Measurements from ENCODE around the gene FKBP1A. TPM values are rescaled to one million over a fixed set of nuclear protein-coding genes. Genes with fewer than 3 reads are reported as not detected.

Gene FKBP1A
- total and polyA plus RNA-seq, 12 donors = 110 to 311 (median 140) TPM

GRCh38 chr20:1326031-1326930 lies 66.6 kb downstream of the FKBP1A start:
- peak in 6 of 8 donors; percentile 0 to 10 (median 3) for ATAC-seq
- H3K4me3 ChIP-seq = peak overlapping the region; percentile 54 to 93 (median 84)
- H3K27ac ChIP-seq = peak overlapping the region; percentile 89 to 100 (median 99)
- H3K9me3 ChIP-seq = no peaks in the 10 kb centered on the region
- TF ChIP-seq, protein P1, sequence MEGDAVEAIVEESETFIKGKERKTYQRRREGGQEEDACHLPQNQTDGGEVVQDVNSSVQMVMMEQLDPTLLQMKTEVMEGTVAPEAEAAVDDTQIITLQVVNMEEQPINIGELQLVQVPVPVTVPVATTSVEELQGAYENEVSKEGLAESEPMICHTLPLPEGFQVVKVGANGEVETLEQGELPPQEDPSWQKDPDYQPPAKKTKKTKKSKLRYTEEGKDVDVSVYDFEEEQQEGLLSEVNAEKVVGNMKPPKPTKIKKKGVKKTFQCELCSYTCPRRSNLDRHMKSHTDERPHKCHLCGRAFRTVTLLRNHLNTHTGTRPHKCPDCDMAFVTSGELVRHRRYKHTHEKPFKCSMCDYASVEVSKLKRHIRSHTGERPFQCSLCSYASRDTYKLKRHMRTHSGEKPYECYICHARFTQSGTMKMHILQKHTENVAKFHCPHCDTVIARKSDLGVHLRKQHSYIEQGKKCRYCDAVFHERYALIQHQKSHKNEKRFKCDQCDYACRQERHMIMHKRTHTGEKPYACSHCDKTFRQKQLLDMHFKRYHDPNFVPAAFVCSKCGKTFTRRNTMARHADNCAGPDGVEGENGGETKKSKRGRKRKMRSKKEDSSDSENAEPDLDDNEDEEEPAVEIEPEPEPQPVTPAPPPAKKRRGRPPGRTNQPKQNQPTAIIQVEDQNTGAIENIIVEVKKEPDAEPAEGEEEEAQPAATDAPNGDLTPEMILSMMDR (IDR thresholded peaks at IDR 0.05) = no peak
- peak in 1 of 2 donors; percentile 41 for DNase-seq
- no peaks in the 10 kb centered on the region for H3K27me3 ChIP-seq
- intact Hi-C loops (cut with DNase I) = loop anchor here in 5 of 10 donors (2.0 to 5.0 kb wide), 3 partner anchors 46 to 66 kb away; partner anchors contain the start of gene FKBP1A (in 2 of the 5)
- WGBS, 2 donors = 25 to 30% methylated on average over 10 of the region's 10 CpGs
- H3K36me3 ChIP-seq = peaks cover 0 to 3% (median 0%) of the 10 kb centered on the region in 9 donors
- peaks cover 24 to 92% (median 83%) of the 10 kb centered on the region in 9 donors for H3K4me1 ChIP-seq

DNA sequence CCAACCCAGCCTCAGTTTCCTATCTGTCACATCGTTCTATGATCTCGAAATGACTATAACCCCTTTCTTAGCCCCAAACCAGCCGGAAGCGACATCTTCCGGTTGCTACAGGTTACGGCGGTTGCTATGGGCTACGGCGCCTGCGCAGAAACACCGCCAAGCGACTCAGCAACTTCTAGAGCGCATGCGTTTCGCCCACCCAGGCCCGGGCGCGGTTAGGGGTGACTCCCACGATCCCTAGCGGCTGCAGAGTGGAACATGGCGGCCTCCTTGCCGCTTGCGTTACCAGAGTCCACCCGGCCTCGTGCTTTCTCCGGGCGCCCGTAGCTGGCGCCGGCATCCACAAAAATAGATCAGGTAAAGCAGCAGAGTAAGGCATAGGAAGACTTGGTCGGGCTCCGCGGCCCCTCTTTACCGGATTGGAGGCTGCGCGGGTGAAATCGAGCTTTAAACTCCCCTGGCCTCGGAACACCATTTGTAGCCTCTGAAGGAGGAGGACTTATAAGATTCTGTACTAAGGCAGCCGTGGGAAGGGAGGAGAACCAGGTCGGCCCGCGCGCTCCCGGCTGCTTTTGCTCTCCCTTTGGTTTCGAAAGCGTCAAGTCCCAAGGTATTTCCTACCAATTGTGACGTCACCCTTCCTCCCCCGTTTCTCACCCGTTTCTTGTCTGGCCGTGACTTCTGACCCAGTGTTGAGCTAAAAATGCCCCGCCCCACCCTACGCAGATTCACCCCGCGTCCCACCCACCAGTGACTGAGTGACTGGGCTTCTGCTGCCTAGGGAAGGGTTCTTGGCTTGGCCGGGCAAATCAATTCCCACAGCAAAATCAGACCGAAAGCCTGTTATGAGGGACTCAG lies 67.5 kb downstream of the FKBP1A start:
- Histone ChIP-seq H3K4me3 (peak overlapping the region; percentile 54 to 93 (median 84)), H3K27ac (peak overlapping the region; percentile 89 to 100 (median 99)), H3K4me1 (peaks cover 24 to 92% (median 80%) of the 10 kb centered on the region in 9 donors), H3K9me3 (no peaks in the 10 kb centered on the region), H3K36me3 (peaks cover 0 to 3% (median 0%) of the 10 kb centered on the region in 9 donors), H3K27me3 (no peaks in the 10 kb centered on the region)
- TF ChIP-seq, protein P1 (IDR thresholded peaks at IDR 0.05) = peak in 7 of 9 donors; percentile 22 to 47 (median 32)
- WGBS, 2 donors = 0% methylated on average over 56 of the region's 56 CpGs
- intact Hi-C loops (cut with DNase I) = loop anchor here in 8 of 10 donors (1.0 to 5.0 kb wide), 5 partner anchors 47 to 67 kb away; partner anchors contain the start of gene FKBP1A (in 7 of the 8)
- DNase-seq (peak; percentile 98 to 99), ATAC-seq (peak; percentile 86 to 96 (median 92))

GRCh38 chr20:1324598-1325172 lies 68.2 kb downstream of the FKBP1A start:
- no peaks in the 10 kb centered on the region for H3K27me3 ChIP-seq
- peaks cover 24 to 90% (median 73%) of the 10 kb centered on the region in 9 donors for H3K4me1 ChIP-seq
- H3K4me3 ChIP-seq = peak overlapping the region; percentile 54 to 93 (median 84)
- H3K27ac ChIP-seq = peak overlapping the region; percentile 89 to 100 (median 99)
- H3K36me3 ChIP-seq = peaks cover 0 to 3% (median 0%) of the 10 kb centered on the region in 9 donors
- TF ChIP-seq, protein P1 (IDR thresholded peaks at IDR 0.05) = no peak
- intact Hi-C loops (cut with DNase I) = loop anchor here in 8 of 10 donors (1.0 to 5.0 kb wide), 4 partner anchors 48 to 68 kb away; partner anchors contain the start of gene FKBP1A (in 7 of the 8)
- 21 to 36% methylated on average over 15 of the region's 15 CpGs for WGBS, 2 donors
- DNase-seq (no peak), ATAC-seq (no peak)
- no peaks in the 10 kb centered on the region for H3K9me3 ChIP-seq

Measured in heart right ventricle (tissue), 16 donors.